ENCODE measurements around the gene KLK3.
A peak's percentile ranks its signal among the peaks of the same experiment; 100 is the strongest.

DNA sequence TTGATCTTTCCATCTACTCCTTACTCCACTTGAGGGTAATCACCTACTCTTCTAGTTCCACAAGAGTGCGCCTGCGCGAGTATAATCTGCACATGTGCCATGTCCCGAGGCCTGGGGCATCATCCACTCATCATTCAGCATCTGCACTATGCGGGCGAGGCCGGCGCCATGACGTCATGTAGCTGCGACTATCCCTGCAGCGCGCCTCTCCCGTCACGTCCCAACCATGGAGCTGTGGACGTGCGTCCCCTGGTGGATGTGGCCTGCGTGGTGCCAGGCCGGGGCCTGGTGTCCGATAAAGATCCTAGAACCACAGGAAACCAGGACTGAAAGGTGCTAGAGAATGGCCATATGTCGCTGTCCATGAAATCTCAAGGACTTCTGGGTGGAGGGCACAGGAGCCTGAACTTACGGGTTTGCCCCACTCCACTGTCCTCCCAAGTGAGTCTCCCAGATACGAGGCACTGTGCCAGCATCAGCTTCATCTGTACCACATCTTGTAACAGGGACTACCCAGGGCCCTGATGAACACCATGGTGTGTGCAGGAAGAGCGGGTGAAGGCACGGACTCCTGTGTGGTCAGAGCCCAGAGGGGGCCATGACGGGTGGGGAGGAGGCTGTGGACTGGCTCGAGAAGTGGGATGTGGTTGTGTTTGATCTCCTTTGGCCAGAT is 15.8 kb downstream of the KLK3 start:
- TF ChIP-seq JUND (IDR thresholded peaks at IDR 0.05; ENCODE audit: low read length) (no peak), SP1 (IDR thresholded peaks at IDR 0.05; ENCODE audit: low read depth, low read length) (no peak), RFX5 (IDR thresholded peaks at IDR 0.05; ENCODE audit: borderline replicate concordance, low read depth, low read length) (no peak), RXRA (IDR thresholded peaks at IDR 0.05; ENCODE audit: insufficient read depth, low read depth, low read length) (no peak)
- TF ChIP-seq, protein P1, sequence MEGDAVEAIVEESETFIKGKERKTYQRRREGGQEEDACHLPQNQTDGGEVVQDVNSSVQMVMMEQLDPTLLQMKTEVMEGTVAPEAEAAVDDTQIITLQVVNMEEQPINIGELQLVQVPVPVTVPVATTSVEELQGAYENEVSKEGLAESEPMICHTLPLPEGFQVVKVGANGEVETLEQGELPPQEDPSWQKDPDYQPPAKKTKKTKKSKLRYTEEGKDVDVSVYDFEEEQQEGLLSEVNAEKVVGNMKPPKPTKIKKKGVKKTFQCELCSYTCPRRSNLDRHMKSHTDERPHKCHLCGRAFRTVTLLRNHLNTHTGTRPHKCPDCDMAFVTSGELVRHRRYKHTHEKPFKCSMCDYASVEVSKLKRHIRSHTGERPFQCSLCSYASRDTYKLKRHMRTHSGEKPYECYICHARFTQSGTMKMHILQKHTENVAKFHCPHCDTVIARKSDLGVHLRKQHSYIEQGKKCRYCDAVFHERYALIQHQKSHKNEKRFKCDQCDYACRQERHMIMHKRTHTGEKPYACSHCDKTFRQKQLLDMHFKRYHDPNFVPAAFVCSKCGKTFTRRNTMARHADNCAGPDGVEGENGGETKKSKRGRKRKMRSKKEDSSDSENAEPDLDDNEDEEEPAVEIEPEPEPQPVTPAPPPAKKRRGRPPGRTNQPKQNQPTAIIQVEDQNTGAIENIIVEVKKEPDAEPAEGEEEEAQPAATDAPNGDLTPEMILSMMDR (IDR thresholded peaks at IDR 0.05; ENCODE audit: control extremely low read depth in 1 of 3, insufficient read depth in 1 of 3, low read depth in 1 of 3, low read length in 3 of 3): peak; percentile 47 to 67 (median 60)

All from H1 (cell line).